Measurements from ENCODE around the gene POLA1.

GRCh38 chrX:24899391-24899790 is 205.7 kb downstream of the POLA1 start:
- no peak for TF ChIP-seq CTCF (IDR thresholded peaks at IDR 0.05)
- no peak for TF ChIP-seq POLR2A (IDR thresholded peaks at IDR 0.05)

All from thyroid gland (tissue), 4 donors.